ENCODE results near the gene REXO2.

REXO2 gene

DNA sequence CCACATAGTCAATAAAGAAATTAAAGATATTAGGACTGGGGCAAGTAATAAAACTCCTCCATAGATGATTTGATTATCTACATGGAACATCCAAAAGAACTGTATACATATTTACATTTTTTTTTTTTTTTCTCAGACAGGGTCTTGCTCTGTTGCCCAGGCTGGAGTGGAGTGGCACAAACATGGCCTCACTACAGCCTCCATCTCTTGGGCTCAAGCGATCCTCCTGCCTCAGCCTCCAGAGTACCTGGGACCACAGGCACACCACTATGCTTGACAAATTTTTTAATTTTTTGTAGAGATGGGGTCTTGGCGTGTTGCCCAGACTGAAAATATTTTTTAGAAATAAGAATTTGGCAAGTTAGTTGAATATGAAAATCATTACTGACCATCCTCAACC is 24.7 kb downstream of the REXO2 start:
- no peak for DNase-seq (ENCODE audit: extremely low read depth, low read depth)
- TF ChIP-seq, protein P1, sequence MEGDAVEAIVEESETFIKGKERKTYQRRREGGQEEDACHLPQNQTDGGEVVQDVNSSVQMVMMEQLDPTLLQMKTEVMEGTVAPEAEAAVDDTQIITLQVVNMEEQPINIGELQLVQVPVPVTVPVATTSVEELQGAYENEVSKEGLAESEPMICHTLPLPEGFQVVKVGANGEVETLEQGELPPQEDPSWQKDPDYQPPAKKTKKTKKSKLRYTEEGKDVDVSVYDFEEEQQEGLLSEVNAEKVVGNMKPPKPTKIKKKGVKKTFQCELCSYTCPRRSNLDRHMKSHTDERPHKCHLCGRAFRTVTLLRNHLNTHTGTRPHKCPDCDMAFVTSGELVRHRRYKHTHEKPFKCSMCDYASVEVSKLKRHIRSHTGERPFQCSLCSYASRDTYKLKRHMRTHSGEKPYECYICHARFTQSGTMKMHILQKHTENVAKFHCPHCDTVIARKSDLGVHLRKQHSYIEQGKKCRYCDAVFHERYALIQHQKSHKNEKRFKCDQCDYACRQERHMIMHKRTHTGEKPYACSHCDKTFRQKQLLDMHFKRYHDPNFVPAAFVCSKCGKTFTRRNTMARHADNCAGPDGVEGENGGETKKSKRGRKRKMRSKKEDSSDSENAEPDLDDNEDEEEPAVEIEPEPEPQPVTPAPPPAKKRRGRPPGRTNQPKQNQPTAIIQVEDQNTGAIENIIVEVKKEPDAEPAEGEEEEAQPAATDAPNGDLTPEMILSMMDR (IDR thresholded peaks at IDR 0.05; ENCODE audit: low read depth, low read length), result no peak

DNA sequence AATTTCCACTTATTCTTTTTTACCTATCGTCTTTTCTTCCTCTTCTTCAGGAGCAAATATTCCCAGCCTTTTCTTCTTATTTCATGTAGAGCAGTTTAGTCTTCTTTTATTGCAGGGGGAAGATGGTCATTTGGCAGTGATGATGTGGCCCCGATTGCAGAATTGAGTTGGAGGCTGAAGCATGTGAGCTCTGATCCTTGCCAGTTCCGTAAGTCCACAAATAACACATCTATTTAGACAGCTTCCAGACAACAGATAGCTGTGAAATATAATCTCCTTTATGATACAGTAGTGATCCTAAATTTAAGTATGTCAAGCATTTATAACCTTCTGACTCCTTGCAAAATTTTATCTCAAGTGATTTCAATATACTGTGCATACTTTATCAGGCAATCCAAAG is 27.5 kb downstream of the REXO2 start:
- no peak for DNase-seq (ENCODE audit: extremely low read depth, low read depth)
- TF ChIP-seq, protein P1 (IDR thresholded peaks at IDR 0.05; ENCODE audit: low read depth, low read length), result no peak

DNA sequence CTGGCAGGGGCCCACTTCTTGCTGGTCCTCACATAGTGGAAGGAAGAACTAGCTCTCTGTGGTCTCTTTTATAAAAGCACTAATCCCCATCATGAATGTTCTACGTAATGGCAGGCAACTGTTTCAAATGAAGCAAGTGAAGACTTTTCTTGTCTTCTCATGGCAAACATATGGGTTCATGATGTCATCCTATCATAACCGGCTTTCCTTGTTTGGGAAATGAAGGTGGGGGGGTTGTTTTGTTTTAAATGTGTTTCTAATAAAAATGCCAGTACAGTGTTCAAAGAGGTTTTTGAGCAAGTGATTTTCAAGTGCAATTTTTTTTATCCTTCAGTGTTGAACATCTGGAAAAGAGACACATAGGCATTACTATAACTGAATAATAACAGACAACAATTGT is 33.4 kb downstream of the REXO2 start:
- TF ChIP-seq, protein P1 (IDR thresholded peaks at IDR 0.05; ENCODE audit: low read depth, low read length), result no peak
- DNase-seq (ENCODE audit: extremely low read depth, low read depth), result no peak

DNA sequence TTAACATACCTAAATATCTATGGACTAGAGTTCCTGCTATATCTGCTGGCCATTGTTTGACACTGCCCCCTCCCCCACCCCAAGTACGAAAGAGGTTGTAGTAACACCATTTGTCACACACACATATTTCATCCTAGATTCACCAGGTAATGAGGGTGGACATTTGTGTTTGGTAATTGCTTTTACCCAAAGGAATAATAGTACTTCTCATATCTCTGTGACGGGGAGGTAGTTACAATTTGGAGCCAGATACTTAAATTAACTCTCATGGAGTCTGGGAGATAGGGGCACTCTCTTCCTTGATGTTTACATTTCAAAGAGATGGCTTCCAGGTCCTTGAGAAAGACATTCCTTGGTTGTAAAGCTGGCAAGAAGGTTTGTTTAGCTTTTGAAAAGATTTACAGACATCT is 38.7 kb downstream of the REXO2 start:
- no peak for DNase-seq (ENCODE audit: extremely low read depth, low read depth)
- TF ChIP-seq, protein P1 (IDR thresholded peaks at IDR 0.05; ENCODE audit: low read depth, low read length), result no peak

DNA sequence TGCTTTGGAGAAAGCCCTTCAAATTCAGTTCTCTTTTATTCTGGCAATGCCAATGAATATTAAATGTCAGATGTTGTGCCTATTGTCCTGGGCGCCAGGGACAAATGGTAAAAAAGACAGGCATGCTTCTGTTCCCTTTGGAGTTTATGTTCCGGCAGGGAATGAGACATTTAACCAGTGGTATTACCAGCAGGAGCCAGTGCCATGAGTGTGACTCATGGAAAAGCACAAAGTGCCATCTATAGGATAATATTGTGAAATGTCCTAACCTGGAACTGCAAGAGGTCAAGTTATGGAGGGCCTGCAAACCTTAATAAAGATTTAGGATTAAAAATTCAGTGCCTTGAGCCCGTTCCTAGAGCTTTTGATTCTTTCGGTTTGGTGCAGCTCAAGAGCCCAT is 39.5 kb downstream of the REXO2 start:
- TF ChIP-seq, protein P1 (IDR thresholded peaks at IDR 0.05; ENCODE audit: low read depth, low read length), result no peak
- DNase-seq (ENCODE audit: extremely low read depth, low read depth), result no peak

DNA sequence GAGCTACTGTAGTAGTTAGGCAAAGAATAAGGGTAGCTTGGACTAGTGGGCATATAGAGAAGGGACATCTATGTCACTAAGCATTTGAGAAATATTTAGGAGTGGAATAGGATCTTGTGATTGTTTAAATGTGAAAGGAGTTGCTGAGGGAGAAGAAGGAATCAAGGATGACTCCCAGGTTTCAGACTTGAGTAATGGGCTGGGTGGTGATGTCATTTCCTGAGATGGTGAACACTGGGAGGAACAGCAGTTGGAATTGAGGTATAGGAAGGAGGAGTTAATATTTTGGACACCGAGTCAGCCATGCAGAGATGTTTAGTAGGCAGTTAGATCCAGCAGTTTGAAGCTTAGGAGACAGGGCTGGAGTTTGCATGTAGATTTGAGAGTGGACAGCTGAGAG is 40.1 kb downstream of the REXO2 start:
- no peak for DNase-seq (ENCODE audit: extremely low read depth, low read depth)
- TF ChIP-seq, protein P1 (IDR thresholded peaks at IDR 0.05; ENCODE audit: low read depth, low read length), result no peak

DNA sequence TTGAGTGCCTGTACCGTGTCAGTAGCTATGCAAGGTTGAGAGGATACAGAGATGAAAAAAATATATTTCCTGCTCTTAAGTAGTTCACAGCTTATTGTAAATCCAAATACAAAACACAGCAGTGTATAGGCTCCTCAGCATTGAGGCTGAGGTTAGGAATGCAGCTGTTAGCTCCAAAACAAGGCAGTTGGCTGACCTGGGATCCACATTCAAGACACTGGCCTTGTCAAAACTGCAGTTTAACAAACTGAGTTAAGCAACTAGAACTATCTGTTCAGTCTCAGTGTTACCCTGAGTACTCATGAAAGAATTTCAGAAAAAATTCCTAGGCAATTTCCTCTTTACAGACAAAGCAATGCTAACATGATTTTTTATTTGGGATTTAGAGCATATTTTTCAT is 42.8 kb downstream of the REXO2 start:
- DNase-seq (ENCODE audit: extremely low read depth, low read depth), result no peak
- TF ChIP-seq, protein P1 (IDR thresholded peaks at IDR 0.05; ENCODE audit: low read depth, low read length), result no peak
